Gastroesophageal sphincter (tissue), 3 donors: ENCODE measurements around the gene PIKFYVE.

Experiments
- POLR2AphosphoS5 ChIP-seq: sonication (generic); formaldehyde crosslinking; IDR thresholded peaks from one replicate; pipeline ENCODE4 v1.6.1; 2017; ENCODE audit warnings: antibody characterized with exemption
- TF ChIP-seq, protein P1 (sequence below), 4 experiments: fragments of 200-600 bp in 2 of 4; fragments of 450-650 bp in 2 of 4; sonication (generic) in 1 of 4; IDR thresholded peaks; one replicate each; pipeline ENCODE4 v1.5.1; 2017 to 2019; ENCODE audit warnings: antibody characterized with exemption in 4 of 4, mild to moderate bottlenecking in 2 of 4, moderate library complexity in 2 of 4

GRCh38 chr2:208311954-208312353 lies 45.9 kb downstream of the PIKFYVE start:
- TF ChIP-seq, protein P1, sequence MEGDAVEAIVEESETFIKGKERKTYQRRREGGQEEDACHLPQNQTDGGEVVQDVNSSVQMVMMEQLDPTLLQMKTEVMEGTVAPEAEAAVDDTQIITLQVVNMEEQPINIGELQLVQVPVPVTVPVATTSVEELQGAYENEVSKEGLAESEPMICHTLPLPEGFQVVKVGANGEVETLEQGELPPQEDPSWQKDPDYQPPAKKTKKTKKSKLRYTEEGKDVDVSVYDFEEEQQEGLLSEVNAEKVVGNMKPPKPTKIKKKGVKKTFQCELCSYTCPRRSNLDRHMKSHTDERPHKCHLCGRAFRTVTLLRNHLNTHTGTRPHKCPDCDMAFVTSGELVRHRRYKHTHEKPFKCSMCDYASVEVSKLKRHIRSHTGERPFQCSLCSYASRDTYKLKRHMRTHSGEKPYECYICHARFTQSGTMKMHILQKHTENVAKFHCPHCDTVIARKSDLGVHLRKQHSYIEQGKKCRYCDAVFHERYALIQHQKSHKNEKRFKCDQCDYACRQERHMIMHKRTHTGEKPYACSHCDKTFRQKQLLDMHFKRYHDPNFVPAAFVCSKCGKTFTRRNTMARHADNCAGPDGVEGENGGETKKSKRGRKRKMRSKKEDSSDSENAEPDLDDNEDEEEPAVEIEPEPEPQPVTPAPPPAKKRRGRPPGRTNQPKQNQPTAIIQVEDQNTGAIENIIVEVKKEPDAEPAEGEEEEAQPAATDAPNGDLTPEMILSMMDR (IDR thresholded peaks at IDR 0.05), result no peak
- TF ChIP-seq POLR2AphosphoS5, result no peak
